Activated naive CD4-positive, alpha-beta T cell treated with anti-CD3 and anti-CD28 coated beads for 36 hours (primary cell): ENCODE data around the gene KIRREL3. TPM values are rescaled to one million over a fixed set of nuclear protein-coding genes. Genes with fewer than 3 reads are reported as not detected.

Experiments
- CTCF ChIA-PET: fragments of 350-600 bp; sonication (Branson Sonifier 250); formaldehyde crosslinking; loops from one replicate; lab custom pipeline; 2021; ENCODE audit warnings: antibody characterized with exemption; lab: Charles Lee
- DNase-seq: peaks from one replicate; pipeline ENCODE4 v3.0.0-alpha.2; 2020
- H3K27ac Mint-ChIP-seq: one replicate; pipeline ENCODE4 v1.8.0; 2021; ENCODE audit warnings: mild to moderate bottlenecking, mixed read lengths
- H3K27me3 Mint-ChIP-seq: one replicate; pipeline ENCODE4 v1.8.0; 2021; ENCODE audit warnings: low read depth, mixed read lengths
- H3K36me3 Mint-ChIP-seq: one replicate; pipeline ENCODE4 v1.8.0; 2021; ENCODE audit warnings: low read depth, mixed read lengths
- H3K4me1 Mint-ChIP-seq: one replicate; pipeline ENCODE4 v1.8.0; 2021; ENCODE audit warnings: low read depth, mixed read lengths
- H3K4me3 Mint-ChIP-seq: one replicate; pipeline ENCODE4 v1.8.0; 2021; ENCODE audit warnings: mild to moderate bottlenecking, moderate library complexity, mixed read lengths
- H3K9me3 Mint-ChIP-seq: one replicate; pipeline ENCODE4 v1.8.0; 2021; ENCODE audit warnings: mixed read lengths
- intact Hi-C: fragments of 100-400 bp; cut with micrococcal nuclease; formaldehyde crosslinking; loops from one replicate; pipeline ENCODE4 v1.15.1; 2023
- total RNA-seq, 2 experiments: library from RNA; stranded (reverse); gene quantifications; one replicate each; pipeline ENCODE4 v1.2.3, GENCODE V29; 2021

The KIRREL3 gene
- total RNA-seq, 2 experiments from 2014 or later, result not detected

GRCh38 chr11:126464796-126465195 is 535.8 kb downstream of the KIRREL3 start:
- CTCF ChIA-PET, result interaction anchor here (1.1 to 6.8 kb wide), 3 partner anchors 16 to 23 kb away, joined by 3 to 49 read pairs (median 11); no protein-coding TSS in a partner anchor
- DNase-seq, result no peak
- H3K36me3 Mint-ChIP-seq, result no peaks in the 10 kb centered on the region
- no peaks in the 10 kb centered on the region for H3K9me3 Mint-ChIP-seq
- no peaks in the 10 kb centered on the region for H3K27me3 Mint-ChIP-seq
- intact Hi-C loops, result loop anchor here (1.0 kb wide), 1 partner anchor 16 kb away; no protein-coding TSS in a partner anchor
- peaks cover 18% of the 10 kb centered on the region for H3K4me1 Mint-ChIP-seq
- H3K4me3 Mint-ChIP-seq, result no peak overlapping the region
- H3K27ac Mint-ChIP-seq, result no peak overlapping the region

- peaks cover 18% of the 10 kb centered on the region for H3K4me1 Mint-ChIP-seq
- H3K27me3 Mint-ChIP-seq, result peaks cover 2% of the 10 kb centered on the region
- no peaks in the 10 kb centered on the region for H3K9me3 Mint-ChIP-seq
- DNase-seq, result no peak
- H3K4me3 Mint-ChIP-seq, result no peak overlapping the region
- no peaks in the 10 kb centered on the region for H3K36me3 Mint-ChIP-seq
- intact Hi-C loops, result no loop called here
- CTCF ChIA-PET, result interaction anchor here (0.6 to 1.3 kb wide), 3 partner anchors 17 to 254 kb away, joined by 3 to 6 read pairs (median 4); no protein-coding TSS in a partner anchor
- H3K27ac Mint-ChIP-seq, result no peak overlapping the region
These were observed 538.1 kb downstream of the KIRREL3 start for GRCh38 chr11:126462422-126462821.

DNA sequence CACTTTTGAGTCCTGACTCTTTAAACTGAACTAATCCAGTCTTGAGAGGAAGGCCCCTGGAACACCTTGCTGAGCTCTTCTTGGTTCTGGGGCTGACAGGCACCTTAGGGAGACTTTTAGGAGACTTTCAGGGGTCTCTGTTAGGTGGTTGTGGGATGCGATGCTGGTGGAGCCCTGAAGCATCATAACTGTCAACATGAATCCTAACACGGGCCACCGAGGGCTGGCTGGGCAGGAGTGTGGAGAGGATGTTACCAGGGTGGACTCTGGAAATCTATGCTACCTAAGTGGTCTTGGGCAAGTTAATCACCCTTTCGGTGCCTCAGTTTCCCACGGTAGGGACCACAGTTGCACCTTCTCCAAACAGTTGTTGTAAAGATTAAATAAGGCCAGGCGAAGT is 538.6 kb downstream of the KIRREL3 start:
- Mint-ChIP-seq H3K4me1 (peaks cover 18% of the 10 kb centered on the region), H3K36me3 (no peaks in the 10 kb centered on the region), H3K9me3 (no peaks in the 10 kb centered on the region), H3K27me3 (peaks cover 2% of the 10 kb centered on the region), H3K4me3 (no peak overlapping the region), H3K27ac (no peak overlapping the region)
- intact Hi-C loops, result no loop called here
- no peak for DNase-seq
- CTCF ChIA-PET, result interaction anchor here (0.6 to 1.3 kb wide), 4 partner anchors 17 to 255 kb away, joined by 3 to 6 read pairs (median 4); no protein-coding TSS in a partner anchor

DNA sequence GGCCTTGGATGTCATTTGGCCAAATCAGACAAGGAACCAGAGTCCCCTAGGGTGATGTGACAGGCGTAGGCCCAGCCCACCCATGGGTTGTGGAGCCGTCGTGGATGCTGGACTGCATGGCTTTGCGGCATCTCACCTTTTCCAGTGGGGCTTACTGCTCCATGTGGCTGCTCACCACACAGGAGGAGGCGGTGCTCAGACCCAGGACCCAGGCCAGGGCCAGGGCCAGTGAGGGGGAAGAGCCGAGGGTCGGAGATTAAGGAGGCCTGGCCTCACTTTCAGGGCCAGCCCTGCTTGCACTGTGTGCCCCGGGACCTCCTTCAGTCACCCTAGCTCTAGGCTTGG is 539.5 kb downstream of the KIRREL3 start:
- CTCF ChIA-PET, result interaction anchor here (1.3 to 1.8 kb wide), 2 partner anchors 19 to 20 kb away, joined by 4 to 5 read pairs; no protein-coding TSS in a partner anchor
- DNase-seq, result no peak
- Mint-ChIP-seq H3K4me1 (peaks cover 11% of the 10 kb centered on the region), H3K27ac (no peak overlapping the region), H3K36me3 (no peaks in the 10 kb centered on the region), H3K27me3 (peaks cover 2% of the 10 kb centered on the region), H3K9me3 (no peaks in the 10 kb centered on the region), H3K4me3 (no peak overlapping the region)
- intact Hi-C loops, result no loop called here

DNA sequence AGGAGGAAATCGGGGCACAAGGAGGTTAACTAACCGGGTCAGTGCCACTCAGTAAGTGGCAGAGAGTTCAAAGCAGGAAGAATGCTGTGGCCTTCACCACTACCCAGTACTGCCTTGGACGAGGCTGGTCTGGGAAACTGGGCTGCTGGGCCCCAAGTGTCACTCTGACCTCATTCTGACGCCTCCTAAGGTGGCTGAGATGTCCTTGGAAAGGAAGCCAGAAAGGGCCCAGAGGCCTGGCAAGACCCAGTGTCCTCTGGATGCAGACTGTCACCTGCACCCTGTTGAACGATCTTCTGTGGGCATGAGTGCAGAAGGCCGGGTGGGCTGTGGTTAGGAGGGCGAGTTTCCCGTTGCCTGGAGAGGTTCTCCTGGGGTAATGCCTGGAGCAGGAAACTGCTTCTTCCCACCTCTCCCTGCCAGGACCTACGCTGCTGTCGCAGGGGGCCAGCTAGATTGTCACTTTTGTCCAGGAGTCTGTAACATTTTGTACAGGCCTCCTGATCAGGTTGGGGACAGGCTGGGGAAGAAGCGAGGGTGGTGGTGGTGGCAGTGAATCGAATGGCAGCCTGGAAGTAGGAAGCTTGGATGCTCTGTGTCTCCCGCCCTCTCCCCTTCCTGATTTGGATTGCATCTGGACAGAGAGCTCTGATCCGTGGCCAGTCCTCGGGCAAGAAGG is 540.0 kb downstream of the KIRREL3 start:
- Mint-ChIP-seq H3K4me1 (peaks cover 6% of the 10 kb centered on the region), H3K27me3 (peaks cover 2% of the 10 kb centered on the region), H3K4me3 (no peak overlapping the region), H3K36me3 (no peaks in the 10 kb centered on the region), H3K27ac (no peak overlapping the region), H3K9me3 (no peaks in the 10 kb centered on the region)
- intact Hi-C loops, result no loop called here
- CTCF ChIA-PET, result interaction anchor here (1.3 to 1.8 kb wide), 2 partner anchors 20 kb away, joined by 4 to 5 read pairs; no protein-coding TSS in a partner anchor
- no peak for DNase-seq

GRCh38 chr11:126459691-126460281 is 540.8 kb downstream of the KIRREL3 start:
- intact Hi-C loops, result no loop called here

GRCh38 chr11:126457817-126458216 is 542.8 kb downstream of the KIRREL3 start:
- Mint-ChIP-seq H3K27me3 (peaks cover 2% of the 10 kb centered on the region), H3K4me3 (no peak overlapping the region), H3K36me3 (no peaks in the 10 kb centered on the region), H3K27ac (no peak overlapping the region), H3K9me3 (no peaks in the 10 kb centered on the region), H3K4me1 (no peaks in the 10 kb centered on the region)
- no peak for DNase-seq
- CTCF ChIA-PET, result no interaction called here
- intact Hi-C loops, result no loop called here

More at GRCh38 chr11:126459691-126460281, 540.8 kb downstream of the KIRREL3 start:
- no peaks in the 10 kb centered on the region for H3K9me3 Mint-ChIP-seq
- H3K27me3 Mint-ChIP-seq, result peaks cover 2% of the 10 kb centered on the region
- H3K4me3 Mint-ChIP-seq, result no peak overlapping the region
- H3K4me1 Mint-ChIP-seq, result no peaks in the 10 kb centered on the region
- no peaks in the 10 kb centered on the region for H3K36me3 Mint-ChIP-seq
- CTCF ChIA-PET, result interaction anchor here (1.8 kb wide), 1 partner anchor 19 kb away, joined by 4 read pairs; no protein-coding TSS in a partner anchor
- no peak for DNase-seq
- no peak overlapping the region for H3K27ac Mint-ChIP-seq

GRCh38 chr11:126456783-126457542 is 543.6 kb downstream of the KIRREL3 start:
- DNase-seq, result no peak
- CTCF ChIA-PET, result no interaction called here
- H3K36me3 Mint-ChIP-seq, result no peaks in the 10 kb centered on the region
- H3K4me3 Mint-ChIP-seq, result no peak overlapping the region
- intact Hi-C loops, result no loop called here
- H3K27me3 Mint-ChIP-seq, result peaks cover 2% of the 10 kb centered on the region
- no peaks in the 10 kb centered on the region for H3K4me1 Mint-ChIP-seq
- no peak overlapping the region for H3K27ac Mint-ChIP-seq
- H3K9me3 Mint-ChIP-seq, result no peaks in the 10 kb centered on the region

GRCh38 chr11:126456089-126456488 is 544.5 kb downstream of the KIRREL3 start:
- Mint-ChIP-seq H3K36me3 (no peaks in the 10 kb centered on the region), H3K4me3 (no peak overlapping the region), H3K4me1 (no peaks in the 10 kb centered on the region), H3K27ac (no peak overlapping the region), H3K9me3 (peaks cover 4% of the 10 kb centered on the region), H3K27me3 (peaks cover 2% of the 10 kb centered on the region)
- intact Hi-C loops, result no loop called here
- CTCF ChIA-PET, result no interaction called here
- DNase-seq, result no peak

- peaks cover 15% of the 10 kb centered on the region for H3K9me3 Mint-ChIP-seq
- no peak overlapping the region for H3K27ac Mint-ChIP-seq
- intact Hi-C loops, result no loop called here
- no peaks in the 10 kb centered on the region for H3K36me3 Mint-ChIP-seq
- DNase-seq, result no peak
- no peaks in the 10 kb centered on the region for H3K27me3 Mint-ChIP-seq
- CTCF ChIA-PET, result interaction anchor here (1.5 to 2.1 kb wide), 2 partner anchors 11 to 28 kb away, joined by 4 to 6 read pairs; no protein-coding TSS in a partner anchor
- no peaks in the 10 kb centered on the region for H3K4me1 Mint-ChIP-seq
- no peak overlapping the region for H3K4me3 Mint-ChIP-seq
These were observed 548.1 kb downstream of the KIRREL3 start for GRCh38 chr11:126452241-126453101.

GRCh38 chr11:126451211-126451802 is 549.3 kb downstream of the KIRREL3 start:
- Mint-ChIP-seq H3K4me1 (no peaks in the 10 kb centered on the region), H3K9me3 (peaks cover 15% of the 10 kb centered on the region)

More at GRCh38 chr11:126451211-126451802, 549.3 kb downstream of the KIRREL3 start:
- no peak overlapping the region for H3K4me3 Mint-ChIP-seq
- no peaks in the 10 kb centered on the region for H3K27me3 Mint-ChIP-seq
- H3K27ac Mint-ChIP-seq, result no peak overlapping the region
- CTCF ChIA-PET, result interaction anchor here (2.1 kb wide), 1 partner anchor 29 kb away, joined by 6 read pairs; no protein-coding TSS in a partner anchor
- intact Hi-C loops, result no loop called here
- no peak for DNase-seq
- H3K36me3 Mint-ChIP-seq, result no peaks in the 10 kb centered on the region
